ENCODE data around the gene TYR. TPM values are rescaled to one million over a fixed set of nuclear protein-coding genes. Genes with fewer than 3 reads are reported as not detected.

TYR gene
- not detected in 2 replicates for total RNA-seq
- long read RNA-seq = 0 reads

GRCh38 chr11:89177691-89178231 lies at the start of gene TYR:
Gene TYR (plus strand): TSS chr11:89177875. CDS start chr11:89177954, 79 bp downstream.
- Mint-ChIP-seq H3K27ac (ENCODE audit: unreplicated experiment) (no peak within 1 kb of the TSS), H3K27me3 (ENCODE audit: unreplicated experiment) (peaks cover 25% of the 10 kb centered on the region), H3K9me3 (ENCODE audit: unreplicated experiment) (no peaks in the 10 kb centered on the region), H3K4me3 (ENCODE audit: unreplicated experiment) (no peak within 1 kb of the TSS), H3K4me1 (ENCODE audit: unreplicated experiment) (no peaks in the 10 kb centered on the region), H3K36me3 (ENCODE audit: unreplicated experiment) (no peaks in the 10 kb centered on the region)
- no peak for DNase-seq (ENCODE audit: extremely low spot score, unreplicated experiment)
- TF ChIP-seq CTCF (IDR thresholded peaks at IDR 0.05) = no peak

- H3K4me1 Mint-ChIP-seq (ENCODE audit: unreplicated experiment) = no peaks in the 10 kb centered on the region
- H3K9me3 Mint-ChIP-seq (ENCODE audit: unreplicated experiment) = no peaks in the 10 kb centered on the region
- H3K27ac Mint-ChIP-seq (ENCODE audit: unreplicated experiment) = no peak overlapping the region
- no peak overlapping the region for H3K4me3 Mint-ChIP-seq (ENCODE audit: unreplicated experiment)
- H3K36me3 Mint-ChIP-seq (ENCODE audit: unreplicated experiment) = no peaks in the 10 kb centered on the region
- no peak for TF ChIP-seq CTCF (IDR thresholded peaks at IDR 0.05)
- no peak for DNase-seq (ENCODE audit: extremely low spot score, unreplicated experiment)
- H3K27me3 Mint-ChIP-seq (ENCODE audit: unreplicated experiment) = peaks cover 27% of the 10 kb centered on the region
These were observed 41.1 kb upstream of the TYR start for GRCh38 chr11:89136606-89137005.

- H3K9me3 Mint-ChIP-seq (ENCODE audit: unreplicated experiment) = no peaks in the 10 kb centered on the region
- TF ChIP-seq CTCF (IDR thresholded peaks at IDR 0.05) = no peak
- H3K4me1 Mint-ChIP-seq (ENCODE audit: unreplicated experiment) = no peaks in the 10 kb centered on the region
- H3K27ac Mint-ChIP-seq (ENCODE audit: unreplicated experiment) = no peak overlapping the region
- H3K27me3 Mint-ChIP-seq (ENCODE audit: unreplicated experiment) = peaks cover 31% of the 10 kb centered on the region
- no peak overlapping the region for H3K4me3 Mint-ChIP-seq (ENCODE audit: unreplicated experiment)
- no peak for DNase-seq (ENCODE audit: extremely low spot score, unreplicated experiment)
- no peaks in the 10 kb centered on the region for H3K36me3 Mint-ChIP-seq (ENCODE audit: unreplicated experiment)
These were observed 30.4 kb upstream of the TYR start for GRCh38 chr11:89147229-89147628.

GRCh38 chr11:89159974-89160373 lies 17.7 kb upstream of the TYR start:
- no peaks in the 10 kb centered on the region for H3K4me1 Mint-ChIP-seq (ENCODE audit: unreplicated experiment)
- H3K27me3 Mint-ChIP-seq (ENCODE audit: unreplicated experiment) = peaks cover 10% of the 10 kb centered on the region
- DNase-seq (ENCODE audit: extremely low spot score, unreplicated experiment) = no peak
- no peak overlapping the region for H3K27ac Mint-ChIP-seq (ENCODE audit: unreplicated experiment)
- H3K9me3 Mint-ChIP-seq (ENCODE audit: unreplicated experiment) = no peaks in the 10 kb centered on the region
- no peaks in the 10 kb centered on the region for H3K36me3 Mint-ChIP-seq (ENCODE audit: unreplicated experiment)
- TF ChIP-seq CTCF (IDR thresholded peaks at IDR 0.05) = no peak
- H3K4me3 Mint-ChIP-seq (ENCODE audit: unreplicated experiment) = no peak overlapping the region

GRCh38 chr11:89161949-89162348 lies 15.7 kb upstream of the TYR start:
- no peak for DNase-seq (ENCODE audit: extremely low spot score, unreplicated experiment)
- TF ChIP-seq CTCF (IDR thresholded peaks at IDR 0.05) = no peak
- no peak overlapping the region for H3K4me3 Mint-ChIP-seq (ENCODE audit: unreplicated experiment)
- H3K27ac Mint-ChIP-seq (ENCODE audit: unreplicated experiment) = no peak overlapping the region
- H3K36me3 Mint-ChIP-seq (ENCODE audit: unreplicated experiment) = no peaks in the 10 kb centered on the region
- peaks cover 12% of the 10 kb centered on the region for H3K27me3 Mint-ChIP-seq (ENCODE audit: unreplicated experiment)
- no peaks in the 10 kb centered on the region for H3K4me1 Mint-ChIP-seq (ENCODE audit: unreplicated experiment)
- H3K9me3 Mint-ChIP-seq (ENCODE audit: unreplicated experiment) = no peaks in the 10 kb centered on the region
